ENCODE results near the gene GPC2. TPM values are rescaled to one million over a fixed set of nuclear protein-coding genes. Genes with fewer than 3 reads are reported as not detected.
"Not testable (repeated sequence)": the region's sequence is repeated elsewhere in the genome, so short reads cannot be mapped to it uniquely, and the experiment has no call there.

Gene GPC2
- total RNA-seq, 1 donor from 2014 or later, result 0.35 TPM

DNA sequence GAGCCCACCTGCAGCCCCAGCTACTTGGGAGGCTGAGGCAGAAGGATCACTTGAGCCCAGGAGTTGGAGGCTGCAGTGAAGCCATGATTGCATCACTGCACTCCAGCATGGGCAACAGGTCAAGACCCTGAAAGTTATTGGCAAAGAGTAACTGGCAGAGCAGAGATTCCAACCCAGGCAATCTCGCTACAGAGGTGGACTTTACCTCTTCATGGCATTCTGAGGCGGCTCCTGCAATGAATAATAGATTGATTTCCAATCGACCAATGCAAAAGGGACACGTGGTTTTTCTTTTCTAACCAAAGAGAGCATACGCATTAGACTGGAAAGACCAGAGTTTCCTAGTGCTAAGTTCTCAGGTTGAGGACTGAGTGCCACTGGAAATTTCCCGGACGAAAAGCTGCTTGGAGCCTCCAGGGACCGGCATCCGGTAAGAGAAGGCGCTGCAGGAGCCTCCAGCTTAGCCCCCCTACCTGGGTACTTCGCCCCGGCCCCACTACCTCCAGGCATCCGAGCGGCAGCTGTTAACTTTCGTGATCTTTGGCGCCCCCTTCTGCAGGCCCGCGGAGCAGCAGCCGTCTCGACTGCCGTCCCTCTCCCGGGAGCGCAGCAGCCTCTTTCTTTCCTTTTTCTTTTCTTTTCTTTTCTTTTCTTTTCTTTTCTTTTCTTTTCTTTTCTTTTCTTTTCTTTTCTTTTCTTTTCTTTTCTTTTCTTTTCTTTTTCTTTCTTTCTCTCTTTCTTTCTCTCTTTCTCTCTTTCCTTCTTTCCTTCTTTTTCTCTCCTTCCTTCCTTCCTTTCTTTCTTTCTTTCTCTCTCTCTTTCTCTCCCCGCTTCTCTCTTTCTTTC is 46.4 kb downstream of the GPC2 start:
- ATAC-seq (no peak), DNase-seq (peak; percentile 86)
- intact Hi-C loops (cut with micrococcal nuclease), result no loop called here

DNA sequence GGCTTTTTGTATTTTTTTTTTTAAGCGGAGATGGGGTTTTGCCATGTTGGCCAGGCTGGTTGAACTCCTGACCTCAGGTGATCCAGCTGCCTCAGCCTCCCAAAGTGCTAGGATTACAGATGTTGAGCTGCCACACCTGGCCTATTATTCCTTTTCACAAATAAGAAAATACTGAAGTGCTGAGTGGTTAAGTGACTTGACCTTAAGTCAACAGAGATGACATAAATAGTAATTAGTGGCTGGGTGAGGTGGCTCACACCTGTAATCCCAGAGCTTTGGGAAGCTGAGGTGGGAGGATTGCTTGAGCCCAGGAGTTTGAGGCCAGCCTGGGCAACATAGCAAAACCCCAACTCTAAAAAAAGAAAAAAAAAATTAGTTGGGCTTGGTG is 47.0 kb downstream of the GPC2 start:
- DNase-seq; ATAC-seq; intact Hi-C loops (cut with micrococcal nuclease): not testable (repeated sequence)

DNA sequence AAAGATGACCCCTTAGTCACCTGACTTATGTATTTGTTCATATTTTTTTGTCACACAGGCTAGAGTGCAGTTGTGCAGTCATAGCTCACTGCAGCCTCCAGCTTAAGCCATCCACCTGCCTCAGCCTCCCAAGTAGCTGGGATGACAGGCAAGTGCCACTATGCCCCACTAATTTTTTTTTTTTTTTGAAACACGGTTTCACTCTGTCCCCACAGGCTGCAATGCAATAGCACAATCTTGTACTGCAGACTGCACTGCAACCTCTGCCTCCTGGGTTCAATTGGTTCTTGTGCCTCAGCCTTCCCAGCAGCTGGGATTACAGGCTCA is 48.6 kb downstream of the GPC2 start:
- ATAC-seq, result no peak
- intact Hi-C loops (cut with micrococcal nuclease), result no loop called here

DNA sequence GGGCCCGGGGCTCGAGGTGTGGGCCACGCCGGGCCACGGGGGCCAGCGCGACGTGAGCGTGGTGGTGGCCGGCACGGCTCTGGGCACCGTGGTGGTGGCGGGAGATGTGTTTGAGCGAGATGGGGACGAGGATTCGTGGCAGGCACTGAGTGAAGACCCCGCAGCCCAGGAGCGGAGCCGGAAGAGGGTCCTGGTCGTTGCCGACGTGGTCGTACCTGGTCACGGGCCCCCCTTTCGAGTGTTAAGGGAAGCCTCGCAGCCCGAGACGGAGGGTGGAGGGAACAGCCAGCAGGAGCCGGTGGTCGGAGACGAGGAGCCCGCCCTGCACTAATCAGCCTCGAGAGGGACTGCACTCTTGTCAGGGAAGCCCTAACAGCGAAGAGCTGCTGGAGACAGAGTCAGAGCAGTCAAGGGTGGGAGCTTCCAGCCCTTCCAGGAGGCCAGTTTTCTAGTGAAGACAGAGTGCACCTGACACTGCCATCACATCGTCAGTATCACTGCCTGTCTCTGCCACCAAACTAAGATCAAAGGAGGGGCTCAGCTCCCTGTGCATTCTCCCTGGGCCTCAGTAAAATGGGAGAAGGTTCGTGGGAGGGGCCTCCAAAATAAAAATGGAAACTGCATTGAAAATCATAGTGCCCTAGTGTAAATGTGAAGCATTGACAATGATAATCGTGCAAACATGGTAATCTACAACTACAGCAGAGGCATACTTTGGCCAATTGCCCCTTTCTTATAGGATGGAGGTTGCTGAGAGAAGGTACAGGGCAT is 49.1 kb downstream of the GPC2 start:
- intact Hi-C loops (cut with micrococcal nuclease), result no loop called here
- no peak for DNase-seq
- ATAC-seq, result peak; percentile 2

More for the DNA sequence above, 48.6 kb downstream of the GPC2 start:
- no peak for DNase-seq

DNA sequence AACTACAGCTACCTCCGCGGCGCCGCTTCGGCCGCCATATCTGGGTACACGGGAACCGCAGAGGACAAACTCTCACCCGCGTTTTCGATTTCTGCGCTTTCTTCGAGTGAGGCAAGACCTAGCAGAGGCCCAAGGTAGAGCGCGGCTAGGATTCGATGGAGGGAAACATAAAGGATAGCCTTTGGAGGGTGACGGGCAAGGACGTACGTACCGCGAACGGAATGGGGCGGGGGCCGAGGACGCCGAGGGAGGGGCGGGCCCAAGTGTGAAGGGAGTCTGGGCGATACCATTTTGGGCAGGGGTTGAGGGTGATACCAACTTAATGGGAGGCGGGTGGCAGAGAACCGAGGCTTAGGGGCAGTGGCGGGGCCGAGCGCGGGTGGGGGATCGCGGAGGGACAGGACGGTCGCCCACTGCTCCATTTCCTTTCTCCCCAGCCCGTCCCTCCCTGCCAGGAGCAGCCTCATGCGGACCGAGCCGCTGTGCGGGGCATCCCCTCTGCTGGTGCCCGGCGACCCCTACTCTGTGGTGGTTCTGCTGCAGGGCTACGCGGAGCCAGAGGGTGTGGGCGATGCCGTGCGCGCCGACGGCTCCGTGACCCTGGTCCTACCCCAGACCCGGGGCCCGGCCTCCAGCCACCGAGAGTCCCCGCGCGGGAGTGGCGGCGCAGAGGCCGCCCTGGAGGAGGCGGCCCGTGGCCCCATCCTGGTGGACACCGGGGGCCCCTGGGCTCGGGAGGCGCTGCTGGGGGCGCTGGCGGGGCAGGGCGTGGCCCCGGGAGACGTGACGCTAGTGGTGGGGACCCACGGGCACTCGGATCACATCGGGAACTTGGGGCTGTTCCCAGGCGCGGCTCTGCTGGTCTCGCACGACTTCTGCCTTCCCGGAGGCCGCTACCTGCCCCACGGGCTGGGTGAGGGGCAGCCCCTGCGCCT is 50.0 kb downstream of the GPC2 start, which contains the start of gene MBLAC1:
TSS of gene MBLAC1 (plus strand) at position 37 of the 935 bp plus-strand sequence. CDS start at position 466, 429 bp downstream.
- ATAC-seq (peak; percentile 94), DNase-seq (peak; percentile 88)
- intact Hi-C loops (cut with micrococcal nuclease), result no loop called here

DNA sequence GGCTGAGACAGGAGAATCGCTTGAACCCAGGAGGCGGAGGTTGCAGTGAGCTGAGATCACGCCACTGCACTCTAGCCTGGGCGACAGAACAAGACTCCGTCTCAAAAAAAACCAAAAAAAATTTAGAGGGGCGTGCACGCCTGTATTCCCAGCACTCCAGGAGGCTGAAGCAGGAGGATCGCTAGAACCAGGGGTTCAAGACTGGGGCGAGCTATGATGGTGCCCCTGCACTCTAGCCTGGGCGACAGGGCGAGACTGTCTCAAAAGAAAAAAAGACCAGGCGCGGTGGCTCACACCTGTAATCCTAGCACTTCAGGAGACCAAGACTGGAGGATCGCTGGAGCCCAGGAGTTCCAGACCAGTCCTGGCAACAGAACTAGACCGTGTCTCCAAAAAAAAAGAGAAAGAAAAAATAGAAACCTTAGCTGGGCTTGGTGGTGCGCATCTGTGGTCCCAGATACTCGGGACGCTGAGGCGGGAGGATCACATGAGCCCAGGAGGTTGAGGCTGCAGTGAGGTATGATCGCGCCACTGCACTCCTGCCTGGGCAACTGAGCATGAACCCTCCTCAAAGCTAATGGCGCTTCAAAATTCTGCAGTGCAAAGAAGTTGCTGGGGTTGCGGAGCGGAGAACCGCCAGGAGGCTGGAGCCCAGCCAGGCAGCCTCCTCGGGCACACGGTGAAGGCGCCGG is 50.8 kb downstream of the GPC2 start:
- intact Hi-C loops (cut with micrococcal nuclease), result no loop called here
- DNase-seq (peak; percentile 87), ATAC-seq (peak; percentile 39)

DNA sequence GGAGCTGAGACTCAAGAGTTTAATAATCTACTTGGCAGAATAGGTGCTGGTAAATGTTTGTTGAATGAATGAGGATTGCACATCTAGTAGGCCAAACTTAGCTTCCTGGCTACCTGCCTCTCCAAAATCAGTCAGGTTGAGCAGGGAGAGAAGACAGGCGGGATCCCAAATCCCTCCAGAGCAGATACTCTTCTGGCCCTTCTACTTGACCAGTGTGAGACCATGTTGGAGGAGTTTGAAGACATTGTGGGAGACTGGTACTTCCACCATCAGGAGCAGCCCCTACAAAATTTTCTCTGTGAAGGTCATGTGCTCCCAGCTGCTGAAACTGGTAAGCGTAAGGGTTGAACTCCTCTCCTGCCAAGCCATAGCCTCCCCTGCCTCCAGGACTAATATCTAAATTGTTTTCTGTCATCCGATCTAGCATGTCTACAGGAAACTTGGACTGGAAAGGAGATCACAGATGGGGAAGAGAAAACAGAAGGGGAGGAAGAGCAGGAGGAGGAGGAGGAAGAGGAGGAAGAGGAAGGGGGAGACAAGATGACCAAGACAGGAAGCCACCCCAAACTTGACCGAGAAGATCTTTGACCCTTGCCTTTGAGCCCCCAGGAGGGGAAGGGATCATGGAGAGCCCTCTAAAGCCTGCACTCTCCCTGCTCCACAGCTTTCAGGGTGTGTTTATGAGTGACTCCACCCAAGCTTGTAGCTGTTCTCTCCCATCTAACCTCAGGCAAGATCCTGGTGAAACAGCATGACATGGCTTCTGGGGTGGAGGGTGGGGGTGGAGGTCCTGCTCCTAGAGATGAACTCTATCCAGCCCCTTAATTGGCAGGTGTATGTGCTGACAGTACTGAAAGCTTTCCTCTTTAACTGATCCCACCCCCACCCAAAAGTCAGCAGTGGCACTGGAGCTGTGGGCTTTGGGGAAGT is 52.6 kb downstream of the GPC2 start:
- intact Hi-C loops (cut with micrococcal nuclease), result no loop called here
- DNase-seq (peak; percentile 2), ATAC-seq (no peak)

DNA sequence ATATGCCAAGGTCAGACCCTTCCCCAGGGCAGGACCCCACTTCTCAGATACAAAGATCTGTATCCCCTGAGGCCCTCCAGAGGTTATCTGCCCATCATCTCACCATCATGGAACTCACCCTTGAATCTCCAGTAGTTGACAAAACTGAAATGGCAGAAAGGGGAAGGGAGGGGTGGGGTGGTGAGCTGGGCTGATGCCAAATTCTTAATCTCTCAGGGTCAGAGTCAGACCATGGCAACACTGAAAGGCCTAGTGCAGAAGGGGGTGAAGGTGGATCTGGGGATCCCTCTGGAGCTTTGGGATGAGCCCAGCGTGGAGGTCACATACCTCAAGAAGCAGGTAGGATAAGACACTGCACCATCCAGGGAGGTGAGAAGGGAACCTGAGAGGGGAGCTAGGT is 54.6 kb downstream of the GPC2 start:
- ATAC-seq, result no peak
- peak; percentile 3 for DNase-seq
- intact Hi-C loops (cut with micrococcal nuclease), result no loop called here

DNA sequence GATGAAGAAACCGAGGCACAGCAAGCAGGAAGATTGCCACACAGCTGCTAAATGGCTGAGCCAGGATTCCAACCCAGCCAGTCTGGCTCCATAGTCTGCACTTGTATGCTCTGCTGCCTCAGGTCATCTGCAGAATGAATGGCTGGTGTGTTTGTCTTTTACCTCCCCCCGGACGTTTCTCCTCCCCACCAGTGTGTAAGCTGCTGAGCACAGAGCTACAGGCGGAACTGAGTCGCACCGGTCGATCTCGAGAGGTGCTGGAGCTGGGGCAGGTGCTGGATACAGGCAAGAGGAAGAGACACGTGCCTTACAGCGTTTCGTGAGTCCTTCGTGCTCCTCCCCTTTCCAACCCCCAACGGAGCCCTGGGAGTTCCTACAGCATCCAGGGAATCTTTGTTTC is 55.1 kb downstream of the GPC2 start:
- no peak for ATAC-seq
- intact Hi-C loops (cut with micrococcal nuclease), result no loop called here
- DNase-seq, result peak; percentile 27

DNA sequence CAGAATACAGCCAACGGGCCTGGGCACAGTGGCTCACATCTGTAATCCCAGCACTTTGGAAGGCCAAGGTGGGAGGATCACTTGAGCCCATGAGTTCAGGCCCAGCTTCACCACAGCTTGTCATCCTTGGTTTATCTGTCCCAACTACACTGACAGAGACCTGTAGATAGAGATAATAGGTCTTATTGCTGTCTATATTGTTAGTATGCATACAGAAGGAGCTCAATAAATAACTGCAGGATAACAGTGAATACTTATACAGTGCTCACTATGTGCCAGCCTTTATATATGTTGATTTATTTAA is 56.5 kb downstream of the GPC2 start:
- intact Hi-C loops (cut with micrococcal nuclease), result no loop called here
- ATAC-seq, result no peak
- no peak for DNase-seq

DNA sequence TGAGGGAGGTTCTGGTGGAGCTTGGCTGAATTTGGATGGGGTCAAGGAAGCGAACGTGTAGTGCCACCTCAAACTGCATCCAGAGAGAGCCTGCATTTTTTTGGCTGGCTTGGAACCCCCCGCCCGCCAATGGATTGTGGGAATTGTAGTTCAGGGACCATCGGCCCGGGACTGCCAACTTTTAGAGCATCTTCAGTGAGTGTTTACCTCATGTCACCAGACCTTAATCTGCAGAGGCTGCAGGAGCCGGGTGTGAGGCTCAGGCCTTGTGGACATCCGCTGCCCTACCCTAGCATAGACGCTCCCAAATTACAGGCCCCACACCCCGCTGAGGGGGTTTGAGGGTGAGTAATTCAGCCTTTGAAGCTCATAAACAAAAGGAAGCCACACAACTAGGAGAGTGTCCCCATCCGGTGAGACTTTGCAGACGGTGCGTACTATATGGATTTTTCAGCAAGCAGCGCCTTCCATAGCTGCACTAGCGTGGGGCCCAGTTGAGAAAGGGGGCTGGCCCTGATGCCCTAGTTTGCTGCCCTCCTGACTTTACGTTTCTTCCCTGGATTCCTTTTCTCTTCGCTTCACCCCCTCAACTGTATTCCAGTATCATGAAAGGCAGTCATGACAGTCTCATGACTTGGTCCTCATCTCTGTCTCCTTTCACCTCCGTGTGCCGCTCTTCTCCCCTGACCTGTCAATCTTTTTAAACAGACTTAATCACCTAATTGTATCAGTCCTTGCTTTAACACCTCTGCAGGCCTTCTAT is 57.0 kb downstream of the GPC2 start:
- DNase-seq (peak; percentile 62), ATAC-seq (peak; percentile 72)
- intact Hi-C loops (cut with micrococcal nuclease), result no loop called here

Small RNA genes within 50 kb of the gene (microRNA-seq; reads per million reads assigned to microRNA genes)
- not detected for gene MIR4658 (ENCODE audit: borderline number of aligned reads)

Other genes with a start within 250 kb of the GPC2 start
- gene GJC3, start 247.8 kb downstream of the GPC2 start, total RNA-seq, result 0.30 TPM
- 70.9 TPM for gene AZGP1, start 201.3 kb downstream of the GPC2 start, total RNA-seq
- 33.3 TPM for gene ZKSCAN1, start 161.8 kb downstream of the GPC2 start, total RNA-seq
- 7.7 TPM for gene ZSCAN21, start 127.6 kb downstream of the GPC2 start, total RNA-seq
- 15.6 TPM for gene ZNF3, start 95.7 kb downstream of the GPC2 start, total RNA-seq
- 126 TPM for gene COPS6, start 88.4 kb downstream of the GPC2 start, total RNA-seq
- gene MCM7, start 76.0 kb downstream of the GPC2 start, total RNA-seq, result 23.9 TPM
- 15.3 TPM for gene AP4M1, start 75.7 kb downstream of the GPC2 start, total RNA-seq
- gene TAF6, start 58.0 kb downstream of the GPC2 start, total RNA-seq, result 31.9 TPM
- gene CNPY4, start 57.7 kb downstream of the GPC2 start, total RNA-seq, result 10.8 TPM
- gene MBLAC1, start 50.4 kb downstream of the GPC2 start, total RNA-seq, result 2.8 TPM
- 104 TPM for gene LAMTOR4, start 28.5 kb downstream of the GPC2 start, total RNA-seq
- 6.8 TPM for gene TRAPPC14, start 18.7 kb downstream of the GPC2 start, total RNA-seq
- 2.0 TPM for gene GAL3ST4, start 8.8 kb downstream of the GPC2 start, total RNA-seq
- gene STAG3, start 537 bp upstream of the GPC2 start, total RNA-seq, result 0.74 TPM
- gene PVRIG, start 42.6 kb upstream of the GPC2 start, total RNA-seq, result not detected
- gene SPDYE3, start 130.3 kb upstream of the GPC2 start, total RNA-seq, result not detected
- 10.9 TPM for gene PILRB, start 180.7 kb upstream of the GPC2 start, total RNA-seq
- 3.2 TPM for gene PILRA, start 196.1 kb upstream of the GPC2 start, total RNA-seq